ENCODE data around the gene RPL12. TPM values are rescaled to one million over a fixed set of nuclear protein-coding genes. Genes with fewer than 3 reads are reported as not detected.

The RPL12 gene
- total RNA-seq, 1 experiment from 2014 or later: 1,648 TPM

DNA sequence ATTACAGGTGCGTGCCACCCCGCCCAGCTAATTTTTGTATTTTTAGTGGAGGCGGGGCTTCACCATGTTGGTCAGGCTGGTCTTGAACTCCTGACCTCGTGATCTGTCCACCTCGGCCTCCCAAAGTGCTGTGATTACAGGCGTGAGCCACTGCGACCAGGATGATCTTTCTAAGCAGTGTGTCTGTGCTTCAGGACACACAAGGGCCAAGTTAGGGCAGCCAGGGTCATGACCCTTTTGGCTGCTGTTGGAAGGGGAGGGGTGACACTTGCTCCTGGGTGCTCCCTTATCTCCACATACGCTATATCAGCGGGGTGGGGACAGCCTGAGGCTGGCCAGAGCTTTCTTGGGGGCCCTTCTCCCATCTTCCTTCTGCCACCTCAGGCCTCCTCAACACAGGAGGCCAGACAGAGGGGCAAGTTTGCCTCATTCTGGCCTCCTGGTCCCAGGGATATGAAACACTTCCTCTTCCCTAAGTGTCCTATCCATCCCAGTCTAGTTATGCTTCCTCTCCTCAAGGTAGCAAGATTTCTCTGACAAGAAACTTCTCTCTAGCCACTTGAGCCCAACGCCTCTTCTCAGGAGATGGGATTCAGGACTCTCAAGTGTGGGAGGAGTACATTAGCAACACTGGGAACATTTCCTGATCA lies 28.9 kb downstream of the RPL12 start:
- no peaks in the 10 kb centered on the region for H3K9me3 ChIP-seq (ENCODE audit: insufficient read depth, low read depth)
- no peak overlapping the region for H2AFZ ChIP-seq
- intact Hi-C loops (cut with micrococcal nuclease; ENCODE audit: unreplicated experiment): no loop called here
- no TSS peak for BruUV-seq (replicated peaks)
- no peak for DNase-seq
- peaks cover 24% of the 10 kb centered on the region for H3K4me1 ChIP-seq (replicated peaks; ENCODE audit: insufficient read depth)
- TF ChIP-seq, protein P1, sequence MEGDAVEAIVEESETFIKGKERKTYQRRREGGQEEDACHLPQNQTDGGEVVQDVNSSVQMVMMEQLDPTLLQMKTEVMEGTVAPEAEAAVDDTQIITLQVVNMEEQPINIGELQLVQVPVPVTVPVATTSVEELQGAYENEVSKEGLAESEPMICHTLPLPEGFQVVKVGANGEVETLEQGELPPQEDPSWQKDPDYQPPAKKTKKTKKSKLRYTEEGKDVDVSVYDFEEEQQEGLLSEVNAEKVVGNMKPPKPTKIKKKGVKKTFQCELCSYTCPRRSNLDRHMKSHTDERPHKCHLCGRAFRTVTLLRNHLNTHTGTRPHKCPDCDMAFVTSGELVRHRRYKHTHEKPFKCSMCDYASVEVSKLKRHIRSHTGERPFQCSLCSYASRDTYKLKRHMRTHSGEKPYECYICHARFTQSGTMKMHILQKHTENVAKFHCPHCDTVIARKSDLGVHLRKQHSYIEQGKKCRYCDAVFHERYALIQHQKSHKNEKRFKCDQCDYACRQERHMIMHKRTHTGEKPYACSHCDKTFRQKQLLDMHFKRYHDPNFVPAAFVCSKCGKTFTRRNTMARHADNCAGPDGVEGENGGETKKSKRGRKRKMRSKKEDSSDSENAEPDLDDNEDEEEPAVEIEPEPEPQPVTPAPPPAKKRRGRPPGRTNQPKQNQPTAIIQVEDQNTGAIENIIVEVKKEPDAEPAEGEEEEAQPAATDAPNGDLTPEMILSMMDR (conservative IDR thresholded peaks at IDR 0.05): no peak
- no peak for TF ChIP-seq EZH2 (IDR thresholded peaks at IDR 0.05; ENCODE audit: low read depth)
- ChIA-PET POLR2A (ENCODE audit: unreplicated experiment) (no interaction called here), CTCF (no interaction called here)
- no peak overlapping the region for H3K27ac ChIP-seq
- no peaks in the 10 kb centered on the region for H3K9me2 ChIP-seq (ENCODE audit: insufficient read depth)
- peak overlapping the region; percentile 97 for H3K4me2 ChIP-seq
- no peaks in the 10 kb centered on the region for H3K27me3 ChIP-seq (ENCODE audit: insufficient read depth, low read depth)
- peaks cover 9% of the 10 kb centered on the region; the same call in 1 of the 2 replicates for H3F3A ChIP-seq (ENCODE audit: insufficient read depth, low read depth)
- H3K36me3 ChIP-seq (ENCODE audit: low read depth): no peaks in the 10 kb centered on the region
- peaks cover 45% of the 10 kb centered on the region for H3K79me2 ChIP-seq (ENCODE audit: low read depth)
- H4K20me1 ChIP-seq (ENCODE audit: insufficient read depth): no peaks in the 10 kb centered on the region
- H3K4me3 ChIP-seq: peak overlapping the region; percentile 85; the same call in 1 of the 2 replicates

DNA sequence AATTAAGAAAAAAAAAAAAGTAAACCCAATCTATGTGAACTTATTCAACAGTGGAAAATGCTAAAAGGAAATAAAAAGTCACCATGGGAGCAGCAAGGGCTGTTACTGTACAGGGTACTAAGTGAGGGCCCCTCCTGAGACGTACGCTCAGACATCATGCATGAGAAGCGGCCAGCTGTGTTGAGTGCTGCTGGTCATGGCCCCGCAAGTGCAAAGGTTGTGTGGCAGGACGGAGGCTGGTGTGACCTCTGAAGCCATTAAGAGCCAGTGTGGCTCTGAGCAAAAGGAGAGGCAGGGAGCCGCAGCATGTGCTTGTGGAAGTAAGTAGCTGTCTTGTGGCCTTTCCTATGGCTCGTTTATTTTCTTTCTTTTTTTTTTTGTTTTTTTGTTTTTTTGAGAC lies 30.1 kb downstream of the RPL12 start:
- CTCF ChIA-PET: no interaction called here

DNA sequence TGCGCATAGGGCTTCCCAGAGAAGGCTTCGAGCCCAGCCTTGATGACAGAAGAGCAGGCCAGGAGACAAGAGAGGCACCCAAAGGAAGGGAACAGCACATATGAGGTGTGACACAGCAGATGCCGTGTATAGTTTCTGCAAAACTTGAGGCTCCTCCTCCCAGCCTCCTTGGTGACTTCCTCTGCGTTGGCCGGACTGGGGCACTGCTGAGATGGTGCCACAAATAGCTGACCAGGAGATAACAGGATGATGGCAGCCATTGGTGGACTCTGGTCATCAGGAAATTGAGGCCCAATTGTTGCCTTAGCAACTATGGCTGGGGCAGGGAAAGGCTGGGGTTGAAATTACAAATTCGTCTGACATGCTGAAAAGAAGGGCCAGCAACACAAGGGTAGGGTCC lies 31.9 kb downstream of the RPL12 start:
- TF ChIP-seq EZH2 (IDR thresholded peaks at IDR 0.05; ENCODE audit: low read depth): no peak
- TF ChIP-seq, protein P1 (conservative IDR thresholded peaks at IDR 0.05): no peak
- POLR2A ChIA-PET (ENCODE audit: unreplicated experiment): no interaction called here
- no peaks in the 10 kb centered on the region for H3K36me3 ChIP-seq (ENCODE audit: low read depth)
- no peak overlapping the region for H3K4me3 ChIP-seq
- peaks cover 16% of the 10 kb centered on the region; the same call in 1 of the 2 replicates for H3K79me2 ChIP-seq (ENCODE audit: low read depth)
- peaks cover 25% of the 10 kb centered on the region for H3K4me1 ChIP-seq (replicated peaks; ENCODE audit: insufficient read depth)
- no peaks in the 10 kb centered on the region for H3K27me3 ChIP-seq (ENCODE audit: insufficient read depth, low read depth)
- H3K27ac ChIP-seq: no peak overlapping the region
- H4K20me1 ChIP-seq (ENCODE audit: insufficient read depth): no peaks in the 10 kb centered on the region; the same call in 1 of the 2 replicates
- H3K9me2 ChIP-seq (ENCODE audit: insufficient read depth): no peaks in the 10 kb centered on the region
- H3K9me3 ChIP-seq (ENCODE audit: insufficient read depth, low read depth): no peaks in the 10 kb centered on the region
- no TSS peak for BruUV-seq (replicated peaks)
- no peak for DNase-seq
- peaks cover 15% of the 10 kb centered on the region; the same call in 1 of the 2 replicates for H3F3A ChIP-seq (ENCODE audit: insufficient read depth, low read depth)
- no peak overlapping the region for H3K4me2 ChIP-seq
- intact Hi-C loops (cut with micrococcal nuclease; ENCODE audit: unreplicated experiment): no loop called here
- CTCF ChIA-PET: interaction anchor here (0.5 kb wide), 1 partner anchor 450 kb away, joined by 8 read pairs; no protein-coding TSS in a partner anchor
- H2AFZ ChIP-seq: no peak overlapping the region

More for the DNA sequence above, 30.1 kb downstream of the RPL12 start:
- no TSS peak for BruUV-seq (replicated peaks)
- peaks cover 33% of the 10 kb centered on the region for H3K79me2 ChIP-seq (ENCODE audit: low read depth)
- H2AFZ ChIP-seq: no peak overlapping the region
- POLR2A ChIA-PET (ENCODE audit: unreplicated experiment): interaction anchor here (0.7 kb wide), 1 partner anchor 25 kb away, joined by 9 read pairs; no protein-coding TSS in a partner anchor
- H3F3A ChIP-seq (ENCODE audit: insufficient read depth, low read depth): peaks cover 15% of the 10 kb centered on the region; the same call in 1 of the 2 replicates
- no peak for DNase-seq
- intact Hi-C loops (cut with micrococcal nuclease; ENCODE audit: unreplicated experiment): no loop called here
- H3K27me3 ChIP-seq (ENCODE audit: insufficient read depth, low read depth): no peaks in the 10 kb centered on the region
- H4K20me1 ChIP-seq (ENCODE audit: insufficient read depth): no peaks in the 10 kb centered on the region; the same call in 1 of the 2 replicates
- no peak overlapping the region for H3K4me3 ChIP-seq
- TF ChIP-seq, protein P1 (conservative IDR thresholded peaks at IDR 0.05): no peak
- TF ChIP-seq EZH2 (IDR thresholded peaks at IDR 0.05; ENCODE audit: low read depth): no peak
- H3K27ac ChIP-seq: no peak overlapping the region
- H3K9me3 ChIP-seq (ENCODE audit: insufficient read depth, low read depth): no peaks in the 10 kb centered on the region
- no peak overlapping the region for H3K4me2 ChIP-seq
- H3K4me1 ChIP-seq (replicated peaks; ENCODE audit: insufficient read depth): peaks cover 32% of the 10 kb centered on the region
- H3K36me3 ChIP-seq (ENCODE audit: low read depth): no peaks in the 10 kb centered on the region
- H3K9me2 ChIP-seq (ENCODE audit: insufficient read depth): no peaks in the 10 kb centered on the region
